GM19438 (cell line): ENCODE measurements around the gene ACOT11.
"Not testable (repeated sequence)": the region's sequence is repeated elsewhere in the genome, so short reads cannot be mapped to it uniquely, and the experiment has no call there.

Source experiments
- ATAC-seq: cut with Tn5 transposase; IDR thresholded peaks from one replicate; pipeline ENCODE4 v1.9.1; 2021; ENCODE audit warnings: low read depth; ENCODE audit not compliant: unreplicated experiment

Gene ACOT11

DNA sequence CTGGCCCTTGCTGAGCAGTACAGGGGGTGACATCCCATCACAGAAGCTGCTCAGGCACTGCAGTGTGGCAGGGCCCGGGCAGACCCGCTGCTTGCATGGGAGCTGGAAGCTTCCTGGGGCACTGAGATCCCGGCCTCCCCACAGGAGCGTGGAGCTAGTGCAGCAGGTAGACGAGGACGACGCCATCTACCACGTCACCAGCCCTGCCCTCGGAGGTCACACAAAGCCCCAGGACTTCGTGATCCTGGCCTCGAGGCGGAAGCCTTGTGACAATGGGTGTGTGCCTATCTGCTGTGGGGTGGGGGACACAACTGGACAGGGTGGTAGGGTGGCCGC lies 58.9 kb downstream of the ACOT11 start:
- no peak for ATAC-seq

DNA sequence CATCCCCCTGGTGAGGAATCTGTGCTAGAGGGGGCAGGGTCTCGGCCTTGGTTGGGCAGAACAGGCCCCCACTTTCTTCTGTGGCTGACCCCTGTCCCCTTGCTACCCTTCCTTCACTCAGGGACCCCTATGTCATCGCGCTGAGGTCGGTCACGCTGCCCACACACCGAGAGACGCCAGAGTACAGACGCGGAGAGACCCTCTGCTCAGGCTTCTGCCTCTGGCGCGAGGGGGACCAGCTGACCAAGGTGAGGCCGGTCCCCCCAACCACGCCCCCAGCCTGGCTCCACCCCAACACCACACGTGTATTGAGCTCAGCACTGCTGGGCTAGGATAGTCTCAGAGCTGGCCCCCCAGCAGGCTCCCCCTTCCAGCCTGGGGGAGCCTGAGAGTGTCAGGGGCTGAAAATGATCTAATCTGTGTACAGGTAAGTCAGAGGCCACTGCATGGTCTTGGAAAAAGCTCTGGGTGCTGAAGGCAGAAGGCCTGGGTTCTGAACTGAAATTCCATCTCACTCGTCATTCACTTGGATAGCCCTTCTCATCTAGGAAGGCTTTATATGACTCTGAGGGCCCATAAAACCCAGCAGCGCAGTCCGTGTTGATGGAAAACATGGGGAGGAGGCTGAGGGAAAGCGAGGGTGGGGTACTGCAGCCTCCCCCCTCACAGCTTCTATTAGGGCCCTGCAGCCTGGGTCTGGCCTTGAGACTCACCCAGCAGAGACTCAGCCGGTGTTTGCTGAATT lies 60.0 kb downstream of the ACOT11 start:
- ATAC-seq: no peak

DNA sequence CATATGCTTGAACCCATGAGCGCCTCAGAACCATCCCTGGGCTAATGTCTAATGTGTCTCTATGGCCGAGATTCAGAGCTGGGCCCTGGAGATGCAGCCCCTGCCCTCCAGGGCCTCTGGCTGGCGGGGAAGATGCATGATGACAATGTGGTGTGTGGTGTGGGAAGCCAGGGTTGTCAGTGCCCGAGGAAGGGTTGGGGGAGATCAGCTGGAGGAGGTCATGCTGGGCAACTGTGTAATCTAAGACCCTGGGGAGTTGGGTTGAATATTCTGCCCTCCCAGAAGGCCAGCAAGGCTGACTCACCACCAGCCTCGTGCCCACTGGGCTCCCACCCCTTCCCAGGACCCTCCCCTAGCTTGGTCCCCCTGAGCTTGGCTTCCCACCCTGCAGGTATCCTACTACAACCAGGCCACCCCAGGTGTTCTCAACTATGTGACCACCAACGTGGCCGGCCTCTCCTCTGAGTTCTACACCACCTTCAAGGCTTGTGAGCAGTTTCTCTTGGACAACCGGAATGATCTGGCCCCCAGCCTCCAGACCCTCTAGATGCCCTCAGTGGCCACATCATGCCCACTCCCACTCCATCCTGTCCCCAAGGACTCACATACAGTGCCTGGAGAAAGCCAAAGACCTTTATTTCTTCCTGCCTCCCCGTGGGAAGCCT lies 60.7 kb downstream of the ACOT11 start:
- ATAC-seq: no peak

DNA sequence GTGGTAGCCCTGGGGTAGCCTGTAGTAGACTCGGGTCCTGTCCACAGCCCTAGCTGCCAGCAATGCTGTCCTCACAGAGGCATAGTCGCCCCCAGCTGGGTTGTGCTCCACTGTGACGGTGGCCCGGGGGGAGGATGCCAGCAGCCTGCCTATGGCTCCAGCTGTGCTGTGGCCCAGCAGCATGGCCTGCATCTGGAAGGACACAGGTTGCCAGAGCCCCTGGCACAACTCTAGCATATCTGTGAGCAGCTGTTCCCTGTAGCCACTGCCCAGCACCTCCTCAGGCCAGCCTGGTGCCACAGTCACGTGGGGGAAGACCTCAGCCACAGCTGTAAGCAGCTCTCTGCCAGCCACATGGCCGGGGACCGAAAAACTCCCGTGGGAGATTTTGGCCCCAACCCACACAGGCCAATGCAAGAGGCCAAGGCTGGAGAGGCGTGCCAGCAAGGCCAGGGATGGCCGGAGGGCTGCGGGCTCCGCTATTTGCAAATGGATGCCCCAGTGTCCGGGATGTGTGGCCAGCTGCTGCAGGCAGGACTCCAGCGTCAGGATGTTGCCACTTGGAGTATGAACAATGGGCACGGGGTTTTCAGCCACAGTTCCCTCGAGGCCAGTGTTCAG lies 61.4 kb downstream of the ACOT11 start:
- ATAC-seq: no peak

DNA sequence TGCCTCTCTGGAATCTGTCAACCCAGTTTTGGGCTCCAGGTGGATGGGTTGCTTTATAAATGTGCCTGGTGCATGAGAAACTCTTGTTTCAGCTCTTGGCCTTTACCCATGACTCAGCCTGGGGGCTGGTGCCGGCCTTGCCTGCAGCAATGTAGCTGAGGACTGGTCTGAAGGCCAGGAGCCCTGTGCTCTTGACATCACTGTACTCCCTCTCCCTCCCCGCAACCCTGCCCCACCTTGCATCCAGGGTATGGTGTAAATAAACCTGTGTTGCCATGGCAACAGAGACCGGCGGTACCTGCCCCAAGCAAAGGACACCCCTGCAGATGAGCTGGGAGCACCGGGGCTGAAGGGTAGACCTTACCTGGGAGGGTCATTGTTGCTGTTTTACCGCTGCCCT lies 62.0 kb downstream of the ACOT11 start:
- ATAC-seq: no peak

DNA sequence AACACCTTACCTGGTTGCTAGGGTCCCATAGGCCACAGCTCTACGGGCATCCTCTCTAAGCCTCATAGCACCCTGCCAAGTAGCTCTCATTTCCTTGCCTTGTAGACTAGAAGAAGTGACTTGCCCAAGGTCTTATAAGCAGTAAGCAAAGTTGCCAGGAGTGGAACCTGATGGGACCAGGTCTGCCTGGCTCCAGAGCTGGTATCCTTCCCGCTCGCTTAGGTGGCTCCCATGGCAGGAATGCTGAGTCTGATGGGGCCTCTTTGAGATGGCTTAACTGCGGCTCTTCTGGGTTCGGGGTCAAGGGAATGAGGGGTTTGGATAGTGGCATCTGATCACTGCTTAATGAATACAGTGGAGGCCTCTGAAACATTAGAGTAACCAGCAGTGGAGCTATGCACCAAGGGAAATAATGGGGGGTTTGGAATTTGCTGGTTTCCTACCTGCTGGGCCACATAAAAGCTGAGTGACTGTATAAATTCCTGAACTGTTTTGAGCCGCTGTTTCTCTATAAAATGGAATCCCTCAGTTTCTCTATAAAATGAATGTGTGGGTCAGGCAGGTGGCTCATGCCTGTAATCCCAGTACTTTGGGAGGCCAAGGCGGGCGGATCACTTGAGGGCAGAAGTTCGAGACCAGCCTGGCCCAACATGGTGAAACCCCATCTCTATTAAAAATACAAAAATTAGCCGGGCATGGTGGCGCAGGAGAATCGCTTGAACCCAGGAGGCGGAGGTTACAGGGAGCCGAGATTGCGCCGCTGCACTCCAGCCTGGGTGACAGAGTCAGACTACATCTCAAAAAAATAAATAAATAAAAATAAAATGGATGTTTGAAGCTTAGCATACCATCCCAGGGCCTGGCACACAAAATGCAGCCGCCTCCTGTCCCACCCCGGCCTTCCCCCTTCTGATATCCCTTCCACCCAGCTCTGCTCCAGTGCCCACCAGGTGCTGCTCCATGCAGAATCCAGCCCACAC lies 62.9 kb downstream of the ACOT11 start:
- no peak for ATAC-seq

DNA sequence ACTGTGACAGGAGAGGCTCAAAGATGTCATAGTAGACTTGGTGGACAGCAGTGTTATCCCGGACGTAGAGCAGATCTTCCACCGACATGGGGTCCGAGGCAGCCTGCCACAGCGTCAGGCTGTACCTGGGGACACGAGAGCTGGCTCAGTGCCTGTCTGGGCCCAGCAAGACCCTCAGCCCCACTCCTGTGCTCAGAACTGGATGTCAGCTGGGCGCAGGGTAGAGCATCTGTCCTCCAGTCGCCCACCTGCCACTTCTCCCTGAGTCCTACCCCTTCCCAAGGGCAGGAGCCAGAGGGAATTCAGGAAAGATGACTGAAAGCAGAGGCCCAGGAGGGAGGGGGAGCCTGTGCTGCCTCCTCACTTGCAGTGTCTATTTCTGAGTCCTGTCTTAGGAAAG lies 63.6 kb downstream of the ACOT11 start:
- ATAC-seq: no peak

DNA sequence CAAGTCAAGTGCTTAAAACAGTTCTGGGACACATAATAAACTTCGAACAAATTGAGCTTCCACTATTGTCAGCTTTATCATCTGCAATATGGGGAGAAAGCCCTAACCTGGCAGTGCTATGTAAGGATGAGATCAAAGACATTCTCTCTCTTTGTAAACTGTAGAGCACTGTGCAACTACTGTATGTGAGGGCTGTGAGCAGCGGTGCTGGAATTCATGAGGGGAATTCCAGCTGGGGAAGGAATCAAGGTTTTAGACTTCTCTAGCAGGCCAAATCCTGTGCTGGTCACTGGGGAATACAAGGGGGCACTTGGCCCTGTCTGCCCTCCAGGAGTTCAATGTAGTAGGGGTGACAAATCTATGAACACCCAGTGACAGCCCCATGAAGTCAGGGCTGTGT lies 66.0 kb downstream of the ACOT11 start:
- ATAC-seq: no peak

DNA sequence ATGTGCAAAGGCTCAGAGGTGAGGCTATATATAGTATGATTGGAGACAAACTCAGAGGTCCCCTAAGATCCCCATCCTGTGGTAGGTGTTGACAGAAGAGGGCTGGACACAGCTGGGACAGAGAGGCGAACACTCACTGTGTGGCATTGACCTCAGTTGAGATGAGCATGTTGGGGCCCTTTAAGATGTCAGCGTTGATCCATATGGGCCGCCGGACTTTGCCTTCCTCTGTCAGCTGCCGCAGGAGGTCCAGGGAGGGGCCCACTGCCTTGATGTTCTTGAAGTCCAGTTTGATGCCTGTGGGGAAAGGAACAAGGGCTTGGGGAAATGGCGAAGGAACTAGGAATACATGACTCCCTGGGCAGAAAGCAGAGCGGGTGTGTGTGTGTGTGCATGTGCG lies 66.5 kb downstream of the ACOT11 start:
- no peak for ATAC-seq

DNA sequence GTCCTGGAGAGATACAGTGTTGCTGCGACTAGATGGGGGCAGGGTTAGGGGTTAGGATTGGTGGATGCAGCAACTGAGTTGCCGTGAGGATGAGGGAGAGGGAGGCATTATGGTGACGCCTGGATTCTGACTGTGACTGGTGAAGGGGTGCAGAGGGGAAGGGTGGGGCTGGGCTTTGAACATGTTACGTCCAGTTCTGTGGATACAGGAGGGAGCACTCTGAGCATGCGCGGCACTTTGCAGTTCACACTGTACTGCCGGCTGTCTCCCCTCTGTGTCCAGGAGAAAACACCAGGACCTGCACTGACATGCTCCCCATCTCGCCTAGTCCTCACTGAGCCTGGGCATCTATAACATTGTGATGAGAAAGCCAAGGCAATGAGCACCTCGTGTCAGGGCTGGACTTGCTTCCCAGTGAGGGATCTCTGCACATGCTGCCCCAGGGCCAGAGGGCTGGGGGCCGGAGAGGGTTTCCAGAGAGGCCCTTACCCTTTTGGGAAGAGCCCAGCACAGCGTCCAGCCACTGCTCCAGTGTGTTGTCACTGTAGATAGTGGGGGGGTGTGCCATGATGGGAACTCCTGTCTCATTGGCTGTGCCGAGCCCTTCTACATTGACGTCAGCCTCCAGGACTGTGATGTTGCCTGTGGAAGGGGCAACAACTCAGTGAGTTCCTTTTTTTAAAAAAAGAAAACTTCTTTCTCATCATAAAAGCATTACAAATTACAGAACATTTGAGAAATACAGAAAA lies 67.7 kb downstream of the ACOT11 start:
- no peak for ATAC-seq

DNA sequence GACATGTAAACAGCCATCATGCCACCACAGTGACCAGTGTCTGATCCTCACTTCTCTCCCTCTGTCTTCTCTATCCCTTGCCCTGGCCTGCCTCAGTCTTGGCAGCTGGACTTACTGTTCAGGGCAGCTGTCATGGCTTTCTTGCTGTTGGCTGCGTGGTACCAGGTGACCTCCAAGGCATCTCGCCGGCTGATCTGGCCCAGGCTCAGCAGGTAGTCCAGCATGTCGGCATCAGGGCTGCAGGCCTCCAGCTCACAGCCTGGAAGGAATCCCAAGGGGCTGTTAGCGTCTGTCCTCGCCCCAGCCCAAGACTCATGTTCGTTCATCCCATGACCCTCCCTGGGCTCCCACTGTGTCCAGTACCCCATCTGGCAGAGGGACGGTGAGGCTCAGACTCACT lies 71.7 kb downstream of the ACOT11 start:
- no peak for ATAC-seq

DNA sequence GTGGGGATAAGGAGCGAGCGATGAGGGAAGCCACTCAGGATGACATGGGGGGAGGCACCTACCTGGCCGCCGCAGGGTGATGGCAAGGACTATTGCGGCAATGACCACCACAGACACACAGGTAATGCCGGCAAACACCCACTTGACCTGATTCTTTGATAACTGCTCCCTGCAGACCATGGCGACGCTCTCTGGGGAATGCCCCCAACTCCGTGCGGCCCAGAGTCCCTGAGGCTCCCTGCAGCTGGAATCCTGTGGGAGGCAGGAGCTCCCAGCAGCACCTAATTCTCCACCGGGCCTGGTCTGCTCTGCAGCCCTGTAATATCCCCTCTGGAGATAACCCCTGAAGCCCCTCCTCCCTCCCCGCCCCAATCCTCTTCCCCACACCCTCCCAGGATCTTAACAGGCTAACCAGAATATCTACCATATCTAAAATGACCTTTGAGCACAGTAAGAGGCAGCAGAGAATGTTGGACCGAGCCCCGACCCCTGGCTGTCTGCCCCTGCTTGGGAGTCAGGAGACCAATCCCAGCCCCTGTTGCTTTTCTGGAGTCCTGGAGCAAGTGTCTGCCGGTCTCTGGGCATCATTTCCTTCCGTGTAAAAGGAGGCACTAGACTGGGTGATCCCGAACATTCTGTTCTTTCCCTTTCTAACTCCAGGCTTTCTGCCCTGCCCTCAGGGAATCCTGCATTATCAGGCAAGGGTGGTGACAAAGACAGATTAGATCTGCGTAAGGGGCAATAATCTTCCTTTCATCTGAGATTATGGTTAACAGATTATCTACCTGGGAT lies 75.4 kb downstream of the ACOT11 start, which contains the start of gene FAM151A:
Gene FAM151A, minus strand, starts transcription at position 310 of the 792 bp plus-strand sequence. Its CDS starts 130 bp downstream, at position 180.
- ATAC-seq: no peak

DNA sequence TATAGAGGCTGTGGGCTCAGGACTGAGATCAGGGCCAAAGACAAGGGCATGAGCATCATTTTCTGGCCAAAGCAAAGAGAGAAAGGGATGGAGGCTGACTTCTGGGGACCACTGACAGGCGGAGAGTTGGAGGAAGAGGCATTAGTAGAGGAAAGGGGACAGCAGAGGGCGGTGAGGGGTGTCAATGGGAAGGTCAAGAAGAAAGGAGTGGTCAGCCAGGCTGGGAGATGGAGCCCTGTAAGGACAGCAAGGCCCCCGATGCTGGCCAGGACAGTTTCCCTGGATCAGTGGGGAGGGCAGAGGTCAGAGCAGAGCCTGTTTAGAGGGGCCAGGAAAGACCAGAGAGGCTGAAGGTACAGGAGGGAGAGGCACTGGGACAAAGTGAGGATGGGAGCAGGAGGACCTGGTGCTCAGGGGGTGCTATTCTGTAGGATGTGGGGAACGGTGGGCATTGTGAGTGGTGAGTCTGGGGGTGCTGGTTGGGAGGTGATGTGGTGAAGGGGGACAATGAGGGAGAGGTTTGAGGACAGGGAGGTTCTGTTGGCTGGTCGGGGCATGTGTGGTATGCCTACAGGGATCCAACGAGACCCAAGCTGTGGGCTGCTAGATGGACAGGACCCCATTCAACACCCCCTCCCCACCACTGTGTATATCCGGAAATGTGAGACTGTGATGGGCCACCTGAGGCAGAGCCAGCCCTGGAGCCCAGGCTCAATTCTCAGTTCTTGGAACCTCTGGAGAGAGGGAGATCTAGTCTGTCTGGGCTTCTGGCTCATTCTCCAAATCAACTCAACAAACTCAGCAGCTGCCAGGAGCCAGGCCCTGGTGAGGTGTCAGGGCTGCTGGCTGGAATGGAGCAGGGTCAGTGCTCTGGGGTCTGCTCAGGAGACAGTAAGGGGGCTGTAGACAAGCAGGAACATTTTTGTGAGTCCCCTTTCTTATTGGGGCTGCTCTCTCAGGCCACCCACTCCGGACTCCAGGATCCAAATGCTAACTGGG lies 76.7 kb downstream of the ACOT11 start:
- ATAC-seq: no peak

DNA sequence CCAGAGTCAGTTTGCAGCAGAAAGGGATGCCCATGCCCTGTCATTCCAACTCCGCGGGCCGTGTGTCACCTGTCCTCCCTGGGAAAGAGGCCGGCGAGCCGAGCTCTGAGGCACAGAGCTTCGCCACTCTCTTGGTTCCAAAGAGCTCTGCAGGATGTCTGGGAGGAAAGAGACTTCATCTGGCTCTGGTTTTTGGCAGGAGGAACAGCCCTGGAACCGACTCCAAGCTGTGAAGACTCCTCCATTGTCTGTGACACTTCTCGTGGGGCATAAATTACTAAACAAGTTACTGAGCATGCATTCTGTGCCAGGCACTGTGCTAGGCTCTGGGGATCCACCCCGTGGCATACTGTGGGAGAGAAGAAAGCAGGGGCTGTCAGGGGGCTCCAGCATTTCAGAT lies 79.2 kb downstream of the ACOT11 start:
- ATAC-seq: no peak

DNA sequence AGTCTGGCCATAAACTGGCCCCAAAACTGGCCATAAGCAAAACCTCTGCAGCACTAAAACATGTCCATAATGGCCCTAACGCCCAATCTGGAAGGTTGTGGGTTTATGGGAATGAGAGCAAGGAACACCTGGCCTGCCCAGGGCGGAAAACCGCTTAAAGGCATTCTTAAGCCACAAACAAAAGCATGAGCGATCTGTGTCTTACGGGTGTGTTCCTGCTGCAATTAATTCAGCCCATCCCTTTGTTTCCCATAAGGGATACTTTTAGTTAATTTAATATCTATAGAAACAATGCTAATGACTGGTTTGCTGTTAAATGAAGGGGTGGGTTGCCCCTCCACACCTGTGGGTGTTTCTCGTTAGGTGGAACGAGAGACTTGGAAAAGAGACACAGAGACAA lies 87.8 kb downstream of the ACOT11 start:
- not testable (repeated sequence) for ATAC-seq

DNA sequence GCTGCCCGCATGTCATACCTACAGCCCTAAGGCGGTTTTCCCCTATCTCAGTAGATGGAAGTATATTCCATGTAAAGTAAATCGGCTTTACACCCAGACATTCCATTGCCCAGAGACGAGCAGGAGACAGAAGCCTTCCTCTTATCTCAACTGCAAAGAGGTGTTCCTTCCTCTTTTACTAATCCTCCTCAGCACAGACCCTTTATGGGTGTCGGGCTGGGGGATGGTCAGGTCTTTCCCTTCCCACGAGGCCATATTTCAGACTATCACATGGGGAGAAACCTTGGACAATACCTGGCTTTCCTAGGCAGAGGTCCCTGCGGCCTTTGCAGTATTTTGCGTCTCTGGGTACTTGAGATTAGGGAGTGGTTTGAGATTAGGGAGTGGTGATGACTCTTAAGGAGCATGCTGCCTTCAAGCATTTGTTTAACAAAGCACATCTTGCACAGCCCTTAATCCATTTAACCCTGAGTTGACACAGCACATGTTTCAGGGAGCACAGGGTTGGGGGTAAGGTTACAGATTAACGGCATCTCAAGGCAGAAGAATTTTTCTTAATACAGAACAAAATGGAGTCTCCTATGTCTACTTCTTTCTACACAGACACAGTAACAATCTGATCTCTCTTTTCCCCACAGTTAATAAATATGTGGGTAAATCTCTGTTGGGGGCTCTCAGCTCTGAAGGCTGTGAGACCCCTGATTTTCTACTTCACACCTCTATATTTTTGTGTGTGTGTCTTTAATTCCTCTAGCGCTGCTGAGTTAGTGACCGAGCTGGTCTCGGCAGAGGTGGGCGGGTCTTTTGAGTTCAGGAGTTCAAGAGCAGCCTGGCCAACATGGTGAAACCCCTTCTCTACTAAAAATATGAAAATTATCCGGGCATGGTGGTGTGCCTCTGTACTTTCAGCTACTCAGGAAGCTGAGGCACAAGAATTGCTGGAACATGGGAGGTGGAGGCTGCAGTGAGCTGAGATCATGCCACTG lies 88.7 kb downstream of the ACOT11 start:
- ATAC-seq: not testable (repeated sequence)

DNA sequence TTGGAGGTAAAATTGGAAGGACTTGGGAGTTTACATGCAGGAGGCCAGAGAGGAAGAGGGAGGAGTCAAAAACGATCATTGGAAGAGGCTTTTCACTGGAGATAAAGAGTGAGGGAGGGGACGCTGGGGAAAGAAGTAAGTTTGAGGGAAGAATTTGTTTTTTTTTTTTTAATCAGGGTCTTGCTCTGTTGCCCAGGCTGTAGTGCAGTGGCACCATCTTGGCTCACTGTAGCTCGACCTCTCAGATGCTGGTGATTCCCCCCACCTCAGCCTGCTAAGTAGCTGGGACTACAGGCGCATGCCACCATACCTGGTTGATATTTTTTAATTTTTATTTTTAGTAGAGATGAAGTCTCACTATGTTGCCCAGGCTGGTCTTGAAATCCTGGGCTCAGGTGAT lies 92.3 kb downstream of the ACOT11 start:
- ATAC-seq: no peak
